A673 (cell line): ENCODE results near the gene KIAA1328. TPM values are rescaled to one million over a fixed set of nuclear protein-coding genes. Genes with fewer than 3 reads are reported as not detected.

Source experiments
- BruUV-seq: library from RNA; stranded (reverse); fragments of 400-500 nt; replicated peaks from 2 replicates; lab custom pipeline; 2021; lab: Mats Ljungman, UMichigan
- CTCF ChIA-PET: fragments of 300-600 bp; sonication (Branson Sonifier 250); formaldehyde crosslinking; loops from one replicate; lab custom pipeline; 2022; ENCODE audit warnings: antibody characterized with exemption; lab: Charles Lee
- POLR2A ChIA-PET: fragments of 300-600 bp; sonication (Branson Sonifier 250); formaldehyde crosslinking; loops from one replicate; lab custom pipeline; 2022; ENCODE audit warnings: antibody characterized with exemption; ENCODE audit not compliant: low non-redundant PET; lab: Charles Lee
- DNase-seq: peaks from one replicate; pipeline ENCODE4 v3.0.0-alpha.2; 2015; ENCODE audit warnings: low spot score
- H3K27ac ChIP-seq: fragments of 200-600 bp; sonication (generic); 2 replicates; pipeline ENCODE4 v1.5.1; 2016; ENCODE audit warnings: mixed run types, low read depth, mild to moderate bottlenecking, mixed read lengths, antibody characterized with exemption, low read length; ENCODE audit not compliant: poor library complexity, severe bottlenecking
- H3K27me3 ChIP-seq: fragments of 200-600 bp; sonication (generic); replicated peaks from 2 replicates; pipeline ENCODE4 v1.6.1; 2017; ENCODE audit warnings: mixed run types, low read depth, mild to moderate bottlenecking, mixed read lengths, antibody characterized with exemption, low read length; ENCODE audit not compliant: insufficient read depth, poor library complexity
- H3K36me3 ChIP-seq: fragments of 200-600 bp; sonication (generic); 2 replicates; pipeline ENCODE4 v1.6.1; 2016; ENCODE audit warnings: mixed run types, mild to moderate bottlenecking, mixed read lengths, antibody characterized with exemption, low read length; ENCODE audit not compliant: insufficient read depth, poor library complexity, severe bottlenecking
- H3K4me1 ChIP-seq: fragments of 200-600 bp; sonication (generic); 2 replicates; pipeline ENCODE4 v1.6.1; 2017; ENCODE audit warnings: mixed run types, mild to moderate bottlenecking, mixed read lengths, antibody characterized with exemption, low read length; ENCODE audit not compliant: insufficient read depth, poor library complexity, severe bottlenecking
- H3K4me3 ChIP-seq: fragments of 200-600 bp; sonication (generic); 2 replicates; pipeline ENCODE4 v1.5.1; 2016; ENCODE audit warnings: low read depth, mixed run types, mild to moderate bottlenecking, mixed read lengths, low read length; ENCODE audit not compliant: poor library complexity, severe bottlenecking
- H3K9me3 ChIP-seq: fragments of 200-600 bp; sonication (generic); 2 replicates; pipeline ENCODE4 v1.6.1; 2016; ENCODE audit warnings: mixed run types, low read depth, mild to moderate bottlenecking, mixed read lengths, antibody characterized with exemption, low read length; ENCODE audit not compliant: poor library complexity, severe bottlenecking
- CTCF ChIP-seq: fragments of 300-800, 200-600 bp; sonication (generic); conservative IDR thresholded peaks from 2 replicates; pipeline ENCODE4 v1.5.1; 2017; ENCODE audit warnings: low read depth, mild to moderate bottlenecking, antibody characterized with exemption, low read length, moderate library complexity, mixed read lengths
- EZH2 ChIP-seq: fragments of 200-600 bp; sonication (generic); IDR thresholded peaks from 2 replicates; pipeline ENCODE4 v1.6.1; 2017; ENCODE audit warnings: borderline replicate concordance, low read depth, mild to moderate bottlenecking, mixed read lengths, antibody characterized with exemption, low read length; ENCODE audit not compliant: poor library complexity, severe bottlenecking
- intact Hi-C: fragments of 100-400 bp; cut with micrococcal nuclease; formaldehyde crosslinking; loops from one replicate; pipeline ENCODE4 v1.10.0; 2022; ENCODE audit not compliant: unreplicated experiment
- total RNA-seq: library from RNA; stranded (reverse); gene quantifications from 2 replicates; pipeline ENCODE4 v1.2.3, GENCODE V29; 2021

Gene KIAA1328
- total RNA-seq, 1 experiment from 2014 or later: 6.5 TPM

- H3K27ac ChIP-seq: no peak overlapping the region
- no peaks in the 10 kb centered on the region for H3K4me1 ChIP-seq
- no peaks in the 10 kb centered on the region for H3K9me3 ChIP-seq
- H3K4me3 ChIP-seq: no peak overlapping the region
- no peak for DNase-seq
- no peak for TF ChIP-seq CTCF
- no peak for TF ChIP-seq EZH2
- H3K36me3 ChIP-seq: peaks cover 51% of the 10 kb centered on the region
- intact Hi-C loops: no loop called here
- ChIA-PET POLR2A (no interaction called here), CTCF (no interaction called here)
- no peaks in the 10 kb centered on the region for H3K27me3 ChIP-seq
- no TSS peak for BruUV-seq
These were observed 30.0 kb upstream of the KIAA1328 start for GRCh38 chr18:36798738-36799473.

- intact Hi-C loops: no loop called here
- TF ChIP-seq CTCF (no peak), EZH2 (no peak)
- Histone ChIP-seq H3K36me3 (peaks cover 49% of the 10 kb centered on the region), H3K4me3 (no peak overlapping the region), H3K9me3 (no peaks in the 10 kb centered on the region), H3K4me1 (no peaks in the 10 kb centered on the region), H3K27me3 (no peaks in the 10 kb centered on the region), H3K27ac (no peak overlapping the region)
- ChIA-PET POLR2A (no interaction called here), CTCF (no interaction called here)
- no TSS peak for BruUV-seq
- DNase-seq: no peak
These were observed 23.8 kb upstream of the KIAA1328 start for GRCh38 chr18:36805105-36805504.

- H3K27me3 ChIP-seq: no peaks in the 10 kb centered on the region
- intact Hi-C loops: loop anchor here (1.0 kb wide), 1 partner anchor 120 kb away; no protein-coding TSS in a partner anchor
- POLR2A ChIA-PET: no interaction called here
- DNase-seq: no peak
- H3K9me3 ChIP-seq: no peaks in the 10 kb centered on the region
- no peaks in the 10 kb centered on the region for H3K4me1 ChIP-seq
- no TSS peak for BruUV-seq
- peaks cover 28% of the 10 kb centered on the region for H3K36me3 ChIP-seq
- no peak overlapping the region for H3K4me3 ChIP-seq
- CTCF ChIA-PET: interaction anchor here (0.6 kb wide), 1 partner anchor 48 kb away, joined by 4 read pairs; no protein-coding TSS in a partner anchor
- TF ChIP-seq CTCF (no peak), EZH2 (no peak)
- H3K27ac ChIP-seq: no peak overlapping the region
These were observed 20.2 kb upstream of the KIAA1328 start for GRCh38 chr18:36808681-36809080.
